Measurements from ENCODE around the gene PTCD2.

GRCh38 chr5:72319976-72320752 lies at the start of gene PTCD2, which contains the start of gene MRPS27:
- TF ChIP-seq EZH2 (IDR thresholded peaks at IDR 0.05; ENCODE audit: borderline replicate concordance, low read depth, low read length, severe bottlenecking) (no peak), CTCF (IDR thresholded peaks at IDR 0.05; ENCODE audit: extremely low read depth in 1 of 2, insufficient read depth in 1 of 2, low read depth in 1 of 2, low read length in 2 of 2) (peak; percentile 8 to 28), MYC (IDR thresholded peaks at IDR 0.05; ENCODE audit: low read depth, low read length) (peak; percentile 38), GATA2 (IDR thresholded peaks at IDR 0.05; ENCODE audit: insufficient read depth, insufficient read length, low read depth, low read length) (no peak), MAX (IDR thresholded peaks at IDR 0.05; ENCODE audit: insufficient read depth, insufficient read length) (peak; percentile 46), POLR2A (IDR thresholded peaks at IDR 0.05; ENCODE audit: low read depth, low read length) (peak; percentile 97), POLR2AphosphoS5 (IDR thresholded peaks at IDR 0.05; ENCODE audit: insufficient read depth, low read depth, low read length) (peak; percentile 96), JUN (IDR thresholded peaks at IDR 0.05; ENCODE audit: borderline replicate concordance, insufficient read depth, insufficient read length, low read depth) (no peak)
